Lung (tissue), 12 donors: ENCODE data around the gene FRMD5. TPM values are rescaled to one million over a fixed set of nuclear protein-coding genes. Genes with fewer than 3 reads are reported as not detected.

Experiments used
- ATAC-seq: fragments of 200-7000 bp; cut with Tn5 transposase; one replicate; pipeline ENCODE4 v1.9.1; 2020; ENCODE audit warnings: moderate number of reproducible peaks; ENCODE audit not compliant: insufficient read depth, low FRiP score
- DNase-seq, 3 donors: peaks; one replicate each; pipeline ENCODE4 v3.0.0-alpha.2; 2013 to 2017
- H3K27ac ChIP-seq, 2 donors: one replicate each; pipeline ENCODE4 v1.5.1; 2013; ENCODE audit warnings: mild to moderate bottlenecking in 2 of 2, moderate library complexity in 2 of 2, control low read depth in 1 of 2, inconsistent platforms in 1 of 2, low read depth in 1 of 2, low read length in 1 of 2
- H3K27me3 ChIP-seq, 3 donors: one replicate each; pipeline ENCODE4 v1.5.1; 2013; ENCODE audit warnings: low read length in 2 of 3; ENCODE audit not compliant: control insufficient read depth in 3 of 3, insufficient read depth in 3 of 3
- H3K36me3 ChIP-seq, 4 donors: one replicate each; pipeline ENCODE4 v1.5.1; 2013; ENCODE audit warnings: low read length in 4 of 4, mild to moderate bottlenecking in 1 of 4, moderate library complexity in 1 of 4; ENCODE audit not compliant: control insufficient read depth in 4 of 4, insufficient read depth in 4 of 4
- H3K4me1 ChIP-seq, 5 donors: one replicate each; pipeline ENCODE4 v1.5.1; 2013; ENCODE audit warnings: low read length in 5 of 5, mild to moderate bottlenecking in 2 of 5, moderate library complexity in 1 of 5; ENCODE audit not compliant: control insufficient read depth in 5 of 5, insufficient read depth in 5 of 5
- H3K4me3 ChIP-seq: one replicate; pipeline ENCODE4 v1.5.1; 2013; ENCODE audit warnings: mild to moderate bottlenecking, control low read depth, moderate library complexity
- H3K9ac ChIP-seq, 2 donors: one replicate each; pipeline ENCODE4 v1.5.1; 2013; ENCODE audit warnings: low read length in 2 of 2, control low read depth in 1 of 2; ENCODE audit not compliant: insufficient read depth in 1 of 2
- H3K9me3 ChIP-seq, 4 donors: one replicate each; pipeline ENCODE4 v1.5.1; 2013; ENCODE audit warnings: low read length in 3 of 4, mild to moderate bottlenecking in 1 of 4, moderate library complexity in 1 of 4; ENCODE audit not compliant: control insufficient read depth in 4 of 4, insufficient read depth in 3 of 4
- CTCF ChIP-seq: IDR thresholded peaks from 2 replicates; pipeline ENCODE4 v1.5.1; 2012; ENCODE audit warnings: mild to moderate bottlenecking; ENCODE audit errors: control extremely low read depth, extremely low read depth
- WGBS, 2 donors: extraction: QIAGEN DNeasy Blood & Tissue Kit; methylation state at CpG; one replicate each; pipeline ENCODE4 v1.1.7; 2013; 5-methylcytosine and 5-hydroxymethylcytosine counted together
- polyA plus RNA-seq, 2 donors: library from polyadenylated mRNA; stranded (reverse); fragments of 200-250 nt; gene quantifications; one replicate each; pipeline ENCODE4 v1.2.1, GENCODE V29; 2013
- total RNA-seq, 2 donors: library from RNA; depleted of rRNA in 1 of 2; stranded (reverse); fragments of >200 nt in 1 of 2; gene quantifications; one replicate each; pipeline ENCODE4 v1.2.1, GENCODE V29; 2014 to 2021
- donor health status: control.
- donor health status: control.
- donor health status: Bipolar disorder and iron deficiency.
- donor health status: healthy.
- donor health status: DM: yes; HTN: yes; CAD: no.

FRMD5 gene
- total and polyA plus RNA-seq, 4 donors: 0.10 to 1.1 (median 0.67) TPM

DNA sequence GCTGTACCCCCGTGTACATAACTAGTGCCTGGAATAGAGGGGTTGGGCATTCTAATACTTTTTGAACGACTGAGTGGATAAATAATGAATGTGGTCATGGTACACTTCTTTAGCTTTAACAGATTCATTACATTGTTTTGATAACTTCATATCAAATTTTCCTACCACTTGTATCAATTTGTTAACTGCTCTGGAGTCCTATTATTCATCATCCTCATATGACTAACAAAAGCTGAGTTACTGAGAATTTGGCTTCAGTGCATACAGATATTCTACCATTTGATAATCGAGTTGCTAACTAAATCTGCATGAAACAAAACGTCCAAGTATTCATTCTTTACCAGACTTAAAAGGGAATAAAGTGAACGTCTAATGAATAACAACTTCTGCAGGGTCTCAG lies 31.7 kb downstream of the FRMD5 start:
- no peaks in the 10 kb centered on the region for H3K4me1 ChIP-seq
- H3K27ac ChIP-seq: no peak overlapping the region
- no peaks in the 10 kb centered on the region for H3K9me3 ChIP-seq
- H3K9ac ChIP-seq: no peak overlapping the region
- H3K36me3 ChIP-seq: no peaks in the 10 kb centered on the region
- WGBS, 2 donors: 68 to 79% methylated on average over 5 of the region's 5 CpGs
- H3K4me3 ChIP-seq: no peak overlapping the region
- no peaks in the 10 kb centered on the region for H3K27me3 ChIP-seq
- no peak for TF ChIP-seq CTCF
- no peak for DNase-seq
- ATAC-seq: no peak

GRCh38 chr15:44160796-44161195 lies 34.3 kb downstream of the FRMD5 start:
- H3K27me3 ChIP-seq: no peaks in the 10 kb centered on the region
- no peaks in the 10 kb centered on the region for H3K4me1 ChIP-seq
- DNase-seq (no peak), ATAC-seq (no peak)
- no peak for TF ChIP-seq CTCF
- no peak overlapping the region for H3K9ac ChIP-seq
- no peaks in the 10 kb centered on the region for H3K36me3 ChIP-seq
- no peak overlapping the region for H3K4me3 ChIP-seq
- no peaks in the 10 kb centered on the region for H3K9me3 ChIP-seq
- WGBS, 2 donors: 70 to 71% methylated on average over 1 of the region's 1 CpG
- H3K27ac ChIP-seq: no peak overlapping the region

GRCh38 chr15:44159492-44159891 lies 35.6 kb downstream of the FRMD5 start:
- H3K9ac ChIP-seq: no peak overlapping the region
- no peaks in the 10 kb centered on the region for H3K36me3 ChIP-seq
- H3K9me3 ChIP-seq: no peaks in the 10 kb centered on the region
- no peaks in the 10 kb centered on the region for H3K4me1 ChIP-seq
- H3K27ac ChIP-seq: no peak overlapping the region
- DNase-seq (no peak), ATAC-seq (no peak)
- no peak overlapping the region for H3K4me3 ChIP-seq
- TF ChIP-seq CTCF: no peak
- H3K27me3 ChIP-seq: no peaks in the 10 kb centered on the region

DNA sequence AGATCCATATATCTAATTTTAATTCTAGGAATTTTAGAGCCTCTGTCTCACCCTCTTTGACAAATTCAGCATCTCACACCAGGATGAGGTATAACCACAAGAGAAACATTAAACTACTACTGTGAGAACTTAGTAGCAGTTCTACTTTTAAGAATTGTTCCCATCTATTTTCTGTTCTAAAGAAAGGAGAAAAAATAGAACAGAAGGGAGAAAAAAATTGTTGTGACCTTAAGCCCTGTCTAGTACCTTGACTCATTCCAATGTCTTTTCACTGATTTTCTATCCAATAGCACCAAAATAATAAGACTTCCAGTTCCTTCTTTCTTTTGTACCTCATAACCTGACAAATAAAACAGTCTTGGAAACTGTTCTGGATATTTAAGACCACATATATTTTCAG lies 37.0 kb downstream of the FRMD5 start:
- no peak overlapping the region for H3K4me3 ChIP-seq
- H3K4me1 ChIP-seq: no peaks in the 10 kb centered on the region
- DNase-seq (no peak), ATAC-seq (no peak)
- no peaks in the 10 kb centered on the region for H3K36me3 ChIP-seq
- no peaks in the 10 kb centered on the region for H3K27me3 ChIP-seq
- no peaks in the 10 kb centered on the region for H3K9me3 ChIP-seq
- TF ChIP-seq CTCF: no peak
- no peak overlapping the region for H3K27ac ChIP-seq
- H3K9ac ChIP-seq: no peak overlapping the region
